Activated T-helper 2 cell treated with anti-CD3 and anti-CD28 coated beads, Interferon-gamma antibody, Interleukin-2, Interleukin-4, amounts not matched to agents 10 μg/mL and 5 μg/mL and 100 μg/mL, durations not matched to agents 14 hours and 24 hours and 36 hours (primary cell): Measurements from ENCODE around the gene KRT34. TPM values are rescaled to one million over a fixed set of nuclear protein-coding genes. Genes with fewer than 3 reads are reported as not detected.
"Not testable (repeated sequence)": the region's sequence is repeated elsewhere in the genome, so short reads cannot be mapped to it uniquely, and the experiment has no call there.

Experiments
- DNase-seq: peaks from one replicate; pipeline ENCODE4 v3.0.0; 2021; ENCODE audit warnings: low spot score
- H3K27ac Mint-ChIP-seq: one replicate; pipeline ENCODE4 v1.8.0; 2021; ENCODE audit warnings: mixed read lengths
- H3K27me3 Mint-ChIP-seq: one replicate; pipeline ENCODE4 v1.8.0; 2021; ENCODE audit warnings: low read depth, mixed read lengths
- H3K36me3 Mint-ChIP-seq: one replicate; pipeline ENCODE4 v1.8.0; 2021; ENCODE audit warnings: low read depth, mixed read lengths
- H3K4me1 Mint-ChIP-seq: one replicate; pipeline ENCODE4 v1.8.0; 2021; ENCODE audit warnings: low read depth, mixed read lengths
- H3K4me3 Mint-ChIP-seq: one replicate; pipeline ENCODE4 v1.8.0; 2021; ENCODE audit warnings: low read depth, mild to moderate bottlenecking, moderate library complexity, mixed read lengths
- H3K9me3 Mint-ChIP-seq: one replicate; pipeline ENCODE4 v1.8.0; 2021; ENCODE audit warnings: mixed read lengths
- intact Hi-C: fragments of 100-400 bp; cut with micrococcal nuclease; formaldehyde crosslinking; loops from one replicate; pipeline ENCODE4 v1.15.1; 2023
- total RNA-seq: library from RNA; stranded (reverse); gene quantifications from 2 replicates; pipeline ENCODE4 v1.2.3, GENCODE V29; 2022

The KRT34 gene
- total RNA-seq, 1 donor from 2014 or later: not detected

DNA sequence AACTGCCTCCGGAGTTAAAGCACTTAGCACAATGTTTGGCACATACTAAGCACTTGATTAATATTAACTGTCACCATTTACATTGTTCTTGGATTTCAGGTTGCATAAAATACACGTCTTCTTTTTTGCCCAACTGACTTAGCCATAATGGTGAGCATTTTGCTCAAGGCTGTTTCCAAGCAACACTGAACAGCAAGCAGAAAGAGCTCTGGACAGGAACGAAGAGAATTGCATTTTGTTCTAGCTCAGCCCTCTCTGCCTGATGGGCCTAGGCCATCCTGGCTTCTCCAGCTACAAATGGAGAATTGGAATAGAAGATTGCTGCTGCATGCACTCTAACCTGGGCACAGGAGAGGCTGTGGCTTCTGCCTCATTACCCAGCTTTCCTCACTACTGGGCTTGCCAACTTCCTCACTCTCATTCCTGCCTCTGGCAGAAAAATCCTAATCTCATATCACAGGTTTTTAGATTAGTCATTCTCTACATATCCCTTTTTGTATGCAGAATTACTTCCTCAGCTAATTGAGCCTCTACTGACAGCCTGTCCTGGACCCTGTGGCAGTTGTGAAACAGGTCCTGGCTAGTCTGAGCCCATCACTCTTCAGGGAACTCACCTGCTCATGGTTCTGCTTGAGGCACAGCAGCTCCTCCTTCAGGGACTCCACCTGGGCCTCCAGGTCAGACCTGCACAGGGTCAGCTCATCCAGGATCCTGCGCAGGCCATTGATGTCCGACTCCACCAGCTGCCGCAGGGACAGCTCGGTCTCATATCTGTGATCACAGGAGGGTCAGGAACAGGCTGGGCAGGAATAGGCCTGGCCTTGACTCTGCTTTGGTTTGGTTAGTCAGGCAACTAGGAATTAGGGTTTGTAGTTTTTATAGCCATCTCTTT is 34.0 kb downstream of the KRT34 start:
- no peak overlapping the region for H3K4me3 Mint-ChIP-seq
- DNase-seq: no peak
- H3K27me3 Mint-ChIP-seq: peaks cover 27% of the 10 kb centered on the region
- peaks cover 4% of the 10 kb centered on the region for H3K36me3 Mint-ChIP-seq
- H3K4me1 Mint-ChIP-seq: no peaks in the 10 kb centered on the region
- intact Hi-C loops: no loop called here
- H3K27ac Mint-ChIP-seq: no peak overlapping the region
- H3K9me3 Mint-ChIP-seq: peaks cover 3% of the 10 kb centered on the region

DNA sequence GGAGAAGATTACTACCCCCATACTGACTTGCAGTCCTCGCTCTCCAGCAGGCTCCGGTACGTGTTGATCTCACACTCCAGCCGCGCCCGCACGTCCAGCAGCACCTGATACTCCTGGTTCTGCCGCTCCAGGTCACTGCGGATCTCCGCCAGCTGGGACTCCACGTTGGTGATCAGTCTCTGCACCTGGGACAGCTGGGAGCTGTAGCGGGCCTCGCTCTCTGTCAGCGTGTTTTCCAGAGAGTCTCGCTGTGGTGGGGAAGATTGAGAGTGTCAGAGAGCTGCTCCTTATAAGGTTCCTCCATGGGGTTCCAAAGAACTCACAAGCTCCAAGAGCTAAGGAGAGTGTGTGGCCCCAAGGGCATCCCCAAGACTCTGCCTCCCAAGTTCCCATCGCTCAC is 35.7 kb downstream of the KRT34 start:
- H3K36me3 Mint-ChIP-seq, H3K4me1 Mint-ChIP-seq, H3K4me3 Mint-ChIP-seq, intact Hi-C loops, H3K27ac Mint-ChIP-seq, DNase-seq: not testable (repeated sequence)
- Mint-ChIP-seq H3K27me3 (peaks cover 24% of the 10 kb centered on the region), H3K9me3 (peaks cover 18% of the 10 kb centered on the region)

DNA sequence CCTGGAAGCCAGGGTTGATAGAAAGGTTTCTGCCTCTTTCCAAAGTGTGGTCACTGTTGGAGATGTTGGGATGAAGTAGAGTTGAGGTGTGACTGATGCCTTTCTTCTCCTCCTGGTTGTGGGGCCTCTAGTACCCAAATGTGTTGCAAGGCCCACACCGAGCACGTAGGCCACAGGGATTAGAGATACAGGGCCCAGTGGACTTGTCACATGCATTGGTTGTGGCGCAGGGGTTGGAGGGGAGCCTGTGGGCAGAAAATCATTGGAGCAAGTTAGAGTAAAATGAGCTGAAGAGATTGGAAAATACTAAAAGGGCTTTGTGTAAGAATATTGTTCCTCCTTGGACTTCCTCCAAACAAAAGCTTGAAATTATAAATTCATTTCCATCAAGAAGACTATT is 36.1 kb downstream of the KRT34 start:
- peaks cover 24% of the 10 kb centered on the region for H3K27me3 Mint-ChIP-seq
- DNase-seq: no peak
- intact Hi-C loops: no loop called here
- peaks cover 7% of the 10 kb centered on the region for H3K36me3 Mint-ChIP-seq
- peaks cover 18% of the 10 kb centered on the region for H3K9me3 Mint-ChIP-seq
- H3K27ac Mint-ChIP-seq: no peak overlapping the region
- no peak overlapping the region for H3K4me3 Mint-ChIP-seq
- H3K4me1 Mint-ChIP-seq: peaks cover 9% of the 10 kb centered on the region

DNA sequence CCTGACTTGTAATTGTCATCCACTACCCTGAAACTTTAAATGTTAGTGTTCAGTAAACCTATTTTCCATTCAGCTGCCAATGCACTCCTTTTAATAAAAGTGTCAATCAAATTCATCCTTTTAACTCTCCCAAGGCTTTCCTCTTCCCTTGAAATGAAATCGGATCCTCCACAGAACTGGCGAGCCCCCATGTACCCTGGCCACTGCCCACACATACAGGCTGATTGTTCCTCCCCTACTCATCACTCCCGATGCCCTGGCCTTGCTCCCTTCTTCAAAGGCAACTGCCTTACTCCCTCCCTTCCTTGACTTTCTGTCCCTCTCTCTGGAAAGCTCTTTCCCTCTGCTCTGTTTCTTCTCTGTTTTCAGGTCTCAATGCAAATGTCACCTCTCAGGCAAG is 39.1 kb downstream of the KRT34 start:
- Mint-ChIP-seq H3K27ac (no peak overlapping the region), H3K36me3 (peaks cover 7% of the 10 kb centered on the region), H3K4me1 (peaks cover 29% of the 10 kb centered on the region), H3K4me3 (no peak overlapping the region), H3K9me3 (peaks cover 18% of the 10 kb centered on the region), H3K27me3 (peaks cover 29% of the 10 kb centered on the region)
- intact Hi-C loops: loop anchor here (5.0 kb wide), 1 partner anchor 59 kb away; no protein-coding TSS in a partner anchor
- DNase-seq: no peak

DNA sequence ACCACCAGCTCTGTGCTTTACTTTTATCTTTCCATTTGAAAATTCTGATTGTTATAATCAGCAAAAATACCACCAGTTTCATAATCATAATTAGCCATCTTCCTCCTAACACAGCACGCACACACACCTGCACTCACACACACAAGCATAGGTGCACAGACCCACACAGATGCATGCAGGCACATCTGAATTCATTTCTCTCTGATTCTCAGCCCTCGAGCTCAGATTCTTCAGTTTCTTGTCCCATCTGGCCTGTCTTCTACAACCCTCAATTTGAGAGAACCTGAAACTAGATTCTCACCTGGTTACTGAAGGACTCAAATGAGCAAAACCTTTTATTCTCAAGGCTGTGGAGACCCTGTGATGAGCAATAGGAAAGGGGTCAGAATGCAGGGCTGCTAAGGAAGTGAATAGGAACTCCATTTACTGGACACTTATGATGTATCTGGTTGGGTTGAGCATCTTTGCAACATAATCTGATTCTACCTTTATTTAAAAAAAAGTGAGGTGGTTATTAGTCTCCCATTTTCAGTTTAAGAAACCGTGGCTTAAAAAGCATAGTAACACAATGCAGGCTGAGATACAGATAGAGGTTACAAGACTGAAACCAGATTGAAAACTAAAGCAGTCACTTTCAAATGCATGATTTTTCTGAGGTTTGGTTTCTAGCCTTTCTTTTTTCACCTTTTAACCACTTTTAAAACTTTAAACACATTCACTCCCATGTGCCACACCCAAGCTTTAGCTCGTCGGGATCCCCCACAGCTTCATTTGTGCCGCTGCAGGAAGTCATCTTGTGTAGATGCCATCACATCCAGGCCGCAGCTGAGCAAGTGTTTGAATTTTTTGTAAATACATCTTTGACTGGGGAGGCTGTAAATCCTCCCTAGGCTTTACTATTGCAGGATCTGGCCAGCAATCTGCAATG is 40.9 kb downstream of the KRT34 start:
- peaks cover 7% of the 10 kb centered on the region for H3K36me3 Mint-ChIP-seq
- DNase-seq: peak; percentile 49
- peaks cover 18% of the 10 kb centered on the region for H3K9me3 Mint-ChIP-seq
- no peak overlapping the region for H3K4me3 Mint-ChIP-seq
- peaks cover 29% of the 10 kb centered on the region for H3K4me1 Mint-ChIP-seq
- H3K27me3 Mint-ChIP-seq: peaks cover 34% of the 10 kb centered on the region
- intact Hi-C loops: loop anchor here (5.0 kb wide), 1 partner anchor 61 kb away; no protein-coding TSS in a partner anchor
- H3K27ac Mint-ChIP-seq: peak overlapping the region; percentile 24

DNA sequence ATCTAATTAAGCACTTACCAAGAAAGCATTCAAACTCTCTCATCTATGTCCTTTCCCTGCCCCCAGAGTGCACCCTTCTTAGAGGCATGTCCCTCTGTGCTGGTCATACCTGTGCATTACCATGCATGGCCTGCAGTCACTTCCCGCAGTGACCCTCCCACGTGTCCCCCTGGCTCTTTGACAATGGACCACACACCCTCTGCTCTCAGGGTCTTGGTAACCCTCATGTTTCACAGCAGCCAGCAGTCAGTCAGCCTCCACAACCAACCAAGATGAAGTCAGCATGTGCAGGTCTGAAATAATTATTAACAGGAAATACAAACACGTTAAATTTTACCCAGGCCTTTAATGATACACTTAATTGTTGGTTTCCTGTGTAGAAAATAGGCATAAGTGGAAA is 41.6 kb downstream of the KRT34 start:
- Mint-ChIP-seq H3K27ac (no peak overlapping the region), H3K9me3 (peaks cover 18% of the 10 kb centered on the region), H3K4me1 (peaks cover 29% of the 10 kb centered on the region), H3K36me3 (peaks cover 7% of the 10 kb centered on the region), H3K27me3 (peaks cover 33% of the 10 kb centered on the region), H3K4me3 (no peak overlapping the region)
- no peak for DNase-seq
- intact Hi-C loops: loop anchor here (5.0 kb wide), 1 partner anchor 62 kb away; no protein-coding TSS in a partner anchor

DNA sequence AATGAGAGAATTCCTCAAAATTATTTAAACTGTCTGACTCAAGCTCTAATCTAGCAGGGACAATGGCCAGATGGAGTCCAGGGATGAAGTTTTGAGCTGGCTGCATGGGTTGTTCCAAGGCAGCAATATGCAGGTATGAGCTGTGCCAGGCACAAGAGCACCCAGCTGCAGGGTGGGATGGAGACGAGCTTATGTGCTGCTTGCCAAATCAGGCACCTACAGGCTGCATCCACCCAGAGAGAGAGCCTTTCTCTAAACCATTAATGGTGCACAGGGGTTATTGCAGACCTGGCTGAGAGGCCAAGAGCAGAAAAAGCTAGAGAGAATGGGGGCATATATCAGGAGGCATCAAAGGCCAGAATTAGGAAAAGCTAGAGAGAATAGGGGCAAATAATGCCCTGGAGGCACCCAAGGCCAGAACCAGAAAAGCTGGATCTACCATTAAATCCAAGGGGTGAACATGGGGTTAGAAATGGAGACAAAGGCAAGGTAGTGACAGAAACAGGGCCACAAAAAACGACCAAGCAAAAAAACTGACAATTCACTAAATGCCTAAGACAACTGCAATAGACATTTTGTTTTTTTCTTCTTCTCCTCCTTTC is 42.4 kb downstream of the KRT34 start:
- H3K9me3 Mint-ChIP-seq: peaks cover 18% of the 10 kb centered on the region
- DNase-seq: no peak
- H3K27me3 Mint-ChIP-seq: peaks cover 30% of the 10 kb centered on the region
- H3K36me3 Mint-ChIP-seq: peaks cover 7% of the 10 kb centered on the region
- H3K4me3 Mint-ChIP-seq: no peak overlapping the region
- H3K4me1 Mint-ChIP-seq: peaks cover 29% of the 10 kb centered on the region
- no peak overlapping the region for H3K27ac Mint-ChIP-seq
- intact Hi-C loops: loop anchor here (5.0 kb wide), 1 partner anchor 63 kb away; no protein-coding TSS in a partner anchor

DNA sequence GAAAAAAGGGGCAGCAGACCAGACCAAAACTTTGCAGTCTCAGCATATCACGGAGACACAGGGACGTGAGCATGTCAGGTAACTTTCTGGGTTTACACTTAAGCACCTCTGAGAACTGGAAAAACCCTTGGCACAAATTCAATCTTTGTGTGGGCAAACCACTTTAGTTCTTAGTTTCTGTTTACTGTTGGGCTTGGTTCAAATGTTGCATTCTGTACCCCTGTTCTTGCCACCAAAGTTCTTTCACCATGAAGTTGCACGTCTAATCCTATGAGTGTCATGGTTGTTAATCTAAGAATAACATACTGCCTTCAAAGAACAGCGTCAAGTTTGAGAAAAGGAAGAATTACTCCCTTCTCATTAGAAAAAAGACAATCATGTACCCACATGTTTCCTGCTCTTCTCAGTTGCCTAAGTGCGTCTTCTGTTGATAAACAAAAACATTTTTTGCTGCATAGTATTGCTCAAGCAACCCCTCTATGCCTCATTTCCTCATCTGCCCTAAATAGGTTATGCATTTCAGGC is 43.1 kb downstream of the KRT34 start:
- H3K4me1 Mint-ChIP-seq: peaks cover 29% of the 10 kb centered on the region
- H3K27ac Mint-ChIP-seq: no peak overlapping the region
- H3K4me3 Mint-ChIP-seq: no peak overlapping the region
- DNase-seq: no peak
- peaks cover 7% of the 10 kb centered on the region for H3K36me3 Mint-ChIP-seq
- peaks cover 30% of the 10 kb centered on the region for H3K27me3 Mint-ChIP-seq
- H3K9me3 Mint-ChIP-seq: peaks cover 18% of the 10 kb centered on the region
- intact Hi-C loops: no loop called here

DNA sequence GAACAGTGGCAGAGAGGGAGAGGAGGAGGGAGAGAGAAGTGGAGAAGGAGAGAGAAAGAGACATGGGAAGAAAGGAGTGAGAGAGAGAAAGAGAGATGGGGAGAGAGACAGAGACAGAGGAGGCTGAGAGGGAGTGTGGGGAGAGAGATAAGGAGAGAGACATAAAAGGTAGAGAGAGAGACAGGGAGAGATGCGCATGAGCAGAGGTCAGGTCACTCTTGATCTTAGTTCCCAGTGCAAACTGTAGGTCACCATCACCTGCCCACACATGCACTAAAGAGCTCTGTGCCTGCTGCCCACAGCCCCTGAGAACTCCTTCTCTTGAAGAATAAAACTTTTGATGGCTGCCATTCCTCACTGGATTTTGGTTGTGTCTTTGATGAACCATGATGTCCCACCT is 46.4 kb downstream of the KRT34 start:
- Mint-ChIP-seq H3K36me3 (no peaks in the 10 kb centered on the region), H3K9me3 (no peaks in the 10 kb centered on the region), H3K27ac (no peak overlapping the region), H3K4me1 (peaks cover 18% of the 10 kb centered on the region), H3K27me3 (peaks cover 20% of the 10 kb centered on the region), H3K4me3 (no peak overlapping the region)
- no peak for DNase-seq
- intact Hi-C loops: no loop called here

DNA sequence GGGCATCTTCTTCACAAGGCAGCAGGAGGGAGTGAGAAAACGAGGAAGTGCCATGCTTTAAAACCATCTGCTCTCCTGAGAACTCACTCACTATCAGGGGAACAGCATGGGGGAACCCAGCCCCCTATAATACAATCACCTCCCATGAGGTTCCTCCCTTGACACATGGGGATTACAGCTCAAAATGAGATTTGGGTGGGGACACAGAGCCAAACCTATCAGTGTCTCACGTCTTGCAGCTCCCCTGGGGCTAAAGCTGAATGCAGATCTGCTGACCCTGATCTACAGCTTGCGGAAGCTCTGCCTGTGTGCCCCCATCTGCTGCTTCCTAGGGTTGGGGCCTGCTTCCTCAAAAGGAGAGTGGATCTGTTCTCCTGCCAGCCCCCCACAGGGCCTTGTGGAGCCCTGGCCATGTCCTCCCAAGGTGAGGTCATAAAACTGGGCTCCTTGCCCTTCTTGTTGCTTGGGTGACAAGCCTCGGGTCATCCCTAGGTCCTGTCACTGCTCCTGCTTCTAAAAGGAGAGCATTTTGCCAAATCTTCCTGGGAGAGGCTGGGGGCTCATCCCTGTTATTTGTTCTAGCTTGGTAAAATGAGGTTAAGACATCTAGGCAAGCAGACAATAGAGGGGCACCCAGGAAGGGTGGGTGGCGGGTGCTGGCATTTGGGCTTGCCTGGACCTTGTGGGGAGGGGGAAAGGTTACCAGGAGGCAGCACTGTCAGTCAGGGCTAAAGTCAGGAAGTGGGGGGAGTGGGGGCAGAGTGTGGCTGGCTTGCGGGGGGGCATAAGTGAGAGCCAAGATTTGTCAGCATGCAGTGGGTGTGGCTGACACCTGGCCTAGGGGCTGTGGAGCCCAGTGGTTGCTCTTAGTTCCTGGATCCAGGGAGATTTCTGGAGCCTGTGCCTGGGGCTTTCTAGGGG is 47.5 kb downstream of the KRT34 start:
- no peak overlapping the region for H3K27ac Mint-ChIP-seq
- DNase-seq: no peak

DNA sequence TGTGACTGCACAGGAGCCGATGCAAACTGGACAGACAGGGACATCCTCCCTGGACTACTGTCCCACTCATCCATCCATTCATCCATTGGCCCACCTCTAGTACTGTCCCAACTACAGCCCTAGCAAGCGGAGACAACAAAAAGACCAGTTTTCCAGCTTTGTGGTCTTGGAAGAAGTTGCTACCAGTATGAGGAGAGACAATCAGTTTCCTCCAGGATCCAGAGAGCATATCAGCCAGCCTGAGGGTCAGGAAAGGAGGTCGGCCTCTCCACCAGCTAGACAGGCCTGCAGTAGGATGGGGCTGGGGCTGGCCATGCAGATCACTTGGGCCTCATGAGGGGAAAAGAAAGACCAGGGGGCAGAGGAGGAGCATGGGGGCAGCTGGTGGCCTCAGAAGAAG is 48.3 kb downstream of the KRT34 start:
- Mint-ChIP-seq H3K36me3 (no peaks in the 10 kb centered on the region), H3K27ac (no peak overlapping the region), H3K27me3 (peaks cover 14% of the 10 kb centered on the region), H3K4me1 (peaks cover 2% of the 10 kb centered on the region), H3K4me3 (no peak overlapping the region), H3K9me3 (no peaks in the 10 kb centered on the region)
- intact Hi-C loops: no loop called here
- DNase-seq: no peak

More for the DNA sequence above, 47.5 kb downstream of the KRT34 start:
- intact Hi-C loops: no loop called here
- Mint-ChIP-seq H3K27me3 (peaks cover 14% of the 10 kb centered on the region), H3K4me1 (peaks cover 10% of the 10 kb centered on the region), H3K9me3 (no peaks in the 10 kb centered on the region), H3K4me3 (no peak overlapping the region), H3K36me3 (no peaks in the 10 kb centered on the region)
